ENCODE measurements around the gene WDR55. TPM values are rescaled to one million over a fixed set of nuclear protein-coding genes. Genes with fewer than 3 reads are reported as not detected.

WDR55 gene
- total and polyA plus RNA-seq, 2 of the 13 experiments (the other 11 are each of a cell fraction or from before 2014, with no cell fraction given), result 17.7 to 18.2 TPM

DNA sequence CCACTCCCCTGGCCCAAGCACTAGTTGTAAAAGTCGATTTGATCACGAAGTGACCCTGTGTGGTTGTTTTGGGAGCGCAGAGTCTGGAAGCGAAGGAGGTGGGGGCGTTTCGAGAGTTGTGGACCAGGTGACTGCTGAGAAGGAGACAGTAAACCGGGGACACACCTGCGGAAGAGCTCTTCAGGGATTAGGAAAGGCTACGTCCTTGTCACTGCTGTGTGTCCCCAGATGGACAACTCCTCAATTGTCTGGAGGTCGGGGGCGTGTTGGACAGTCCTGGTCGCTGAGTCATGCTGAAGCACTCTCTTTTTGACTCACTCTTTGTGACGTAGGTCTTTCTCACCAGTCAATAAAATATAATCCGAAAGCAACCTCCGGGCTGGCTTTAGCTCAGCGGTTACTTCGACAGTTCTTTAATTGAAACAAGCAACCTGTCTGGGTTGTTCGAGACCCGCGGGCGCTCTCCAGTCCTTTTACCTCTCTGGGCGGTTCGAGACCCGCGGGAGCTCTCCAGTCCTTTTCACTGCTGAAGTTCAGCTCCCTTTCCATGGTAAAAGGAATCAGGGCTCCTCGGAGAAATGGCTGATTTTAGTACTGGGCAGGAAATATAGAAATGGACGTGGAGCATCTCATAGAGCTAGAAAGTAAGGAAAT, 46.3 kb downstream of the WDR55 start (continued):
- TF ChIP-seq SOX6 (IDR thresholded peaks at IDR 0.05) (no peak), SOX6 (CRISPR knock-in tag; IDR thresholded peaks at IDR 0.05) (peak; percentile 74), SP1 (IDR thresholded peaks at IDR 0.05) (no peak), SP1 (CRISPR knock-in tag; IDR thresholded peaks at IDR 0.05) (peak; percentile 29; the same call in 1 of the 2 replicates), TFDP2 (CRISPR knock-in tag; IDR thresholded peaks at IDR 0.05) (peak; percentile 52; the same call in 1 of the 2 replicates), TFAP4 (IDR thresholded peaks at IDR 0.05; ENCODE audit: borderline replicate concordance, low read depth) (no peak), GATAD2A (CRISPR knock-in tag; IDR thresholded peaks at IDR 0.05) (peak; percentile 74), RCOR2 (CRISPR knock-in tag; IDR thresholded peaks at IDR 0.05) (peak; percentile 25; the same call in 1 of the 2 replicates), KLF12 (CRISPR knock-in tag; IDR thresholded peaks at IDR 0.05; ENCODE audit: borderline replicate concordance) (peak; percentile 53; the same call in 1 of the 2 replicates), CAMTA2 (CRISPR knock-in tag; IDR thresholded peaks at IDR 0.05; ENCODE audit: borderline replicate concordance) (no peak), ATF1 (CRISPR knock-in tag; IDR thresholded peaks at IDR 0.05) (peak; percentile 94), ZNF567 (CRISPR knock-in tag; IDR thresholded peaks at IDR 0.05; ENCODE audit: borderline replicate concordance) (no peak), HDAC2 (CRISPR knock-in tag; IDR thresholded peaks at IDR 0.05) (peak; percentile 83), E2F1 (CRISPR knock-in tag; IDR thresholded peaks at IDR 0.05) (no peak), ZNF207 (IDR thresholded peaks at IDR 0.05; ENCODE audit: borderline replicate concordance) (no peak), ELF3 (CRISPR knock-in tag; IDR thresholded peaks at IDR 0.05) (peak; percentile 57), TAF1 (CRISPR knock-in tag; IDR thresholded peaks at IDR 0.05) (peak; percentile 12; the same call in 1 of the 2 replicates), ZNF549 (CRISPR knock-in tag; IDR thresholded peaks at IDR 0.05) (no peak), ZNF274 (CRISPR knock-in tag; IDR thresholded peaks at IDR 0.05) (no peak), CENPT (CRISPR knock-in tag; IDR thresholded peaks at IDR 0.05; ENCODE audit: low read depth) (0 out of 2 replicates have a peak, but pooled peaks have one; percentile 54), KAT7 (CRISPR knock-in tag; IDR thresholded peaks at IDR 0.05; ENCODE audit: borderline replicate concordance) (0 out of 2 replicates have a peak, but pooled peaks have one; percentile 25), E2F5 (CRISPR knock-in tag; conservative IDR thresholded peaks at IDR 0.05) (no peak), POLR2AphosphoS5 (IDR thresholded peaks at IDR 0.05; ENCODE audit: low read depth, low read length) (peak; percentile 36; the same call in 1 of the 2 replicates)
- TF ChIP-seq, protein P1, sequence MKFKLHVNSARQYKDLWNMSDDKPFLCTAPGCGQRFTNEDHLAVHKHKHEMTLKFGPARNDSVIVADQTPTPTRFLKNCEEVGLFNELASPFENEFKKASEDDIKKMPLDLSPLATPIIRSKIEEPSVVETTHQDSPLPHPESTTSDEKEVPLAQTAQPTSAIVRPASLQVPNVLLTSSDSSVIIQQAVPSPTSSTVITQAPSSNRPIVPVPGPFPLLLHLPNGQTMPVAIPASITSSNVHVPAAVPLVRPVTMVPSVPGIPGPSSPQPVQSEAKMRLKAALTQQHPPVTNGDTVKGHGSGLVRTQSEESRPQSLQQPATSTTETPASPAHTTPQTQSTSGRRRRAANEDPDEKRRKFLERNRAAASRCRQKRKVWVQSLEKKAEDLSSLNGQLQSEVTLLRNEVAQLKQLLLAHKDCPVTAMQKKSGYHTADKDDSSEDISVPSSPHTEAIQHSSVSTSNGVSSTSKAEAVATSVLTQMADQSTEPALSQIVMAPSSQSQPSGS (CRISPR knock-in tag; IDR thresholded peaks at IDR 0.05), result peak; percentile 57; the same call in 1 of the 2 replicates
- TF ChIP-seq, protein P2, sequence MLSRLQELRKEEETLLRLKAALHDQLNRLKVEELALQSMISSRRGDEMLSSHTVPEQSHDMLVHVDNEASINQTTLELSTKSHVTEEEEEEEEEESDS (CRISPR knock-in tag; IDR thresholded peaks at IDR 0.05; ENCODE audit: borderline replicate concordance), result no peak

Data from HepG2 (cell line).